Peyer's patch (tissue), 4 donors: ENCODE data around the gene KPNA4. TPM values are rescaled to one million over a fixed set of nuclear protein-coding genes. Genes with fewer than 3 reads are reported as not detected.

Source experiments
- DNase-seq, 3 donors: peaks; one replicate each; pipeline ENCODE4 v3.0.0-alpha.2; 2017 to 2019
- H3K27ac ChIP-seq, 4 donors: fragments of 200-600 bp; sonication (generic); one replicate each; pipeline ENCODE4 v1.5.1; 2016 to 2019
- H3K27me3 ChIP-seq, 2 donors: fragments of 200-600 bp; sonication (generic); one replicate each; pipeline ENCODE4 v1.5.1; 2019
- H3K36me3 ChIP-seq, 3 donors: fragments of 200-600 bp; sonication (generic); one replicate each; pipeline ENCODE4 v1.5.1; 2016 to 2019
- H3K4me1 ChIP-seq, 4 donors: fragments of 200-600 bp; sonication (generic); one replicate each; pipeline ENCODE4 v1.5.1; 2016 to 2019
- H3K4me3 ChIP-seq, 4 donors: fragments of 200-600 bp; sonication (generic); 1 replicate in 3 of 4; 2 replicates in 1 of 4; pipeline ENCODE4 v1.5.1; 2016 to 2019; ENCODE audit warnings: mild to moderate bottlenecking in 1 of 4
- H3K9me3 ChIP-seq, 4 donors: fragments of 200-600 bp; sonication (generic); one replicate each; pipeline ENCODE4 v1.5.1; 2016 to 2019; ENCODE audit warnings: mild to moderate bottlenecking in 1 of 4
- CTCF ChIP-seq, 6 experiments: fragments of 450-650 bp in 4 of 6; fragments of 200-600 bp in 2 of 6; sonication (generic) in 1 of 6; IDR thresholded peaks; one replicate each; pipeline ENCODE4 v1.5.1; 2017 to 2019; ENCODE audit warnings: antibody characterized with exemption in 6 of 6, mild to moderate bottlenecking in 3 of 6, moderate library complexity in 1 of 6
- POLR2A ChIP-seq, 2 donors: fragments of 450-650 bp; IDR thresholded peaks; one replicate each; pipeline ENCODE4 v1.5.1; 2017; ENCODE audit warnings: antibody characterized with exemption in 2 of 2, mild to moderate bottlenecking in 2 of 2, moderate library complexity in 2 of 2
- total RNA-seq, 4 donors: library from RNA; depleted of rRNA; stranded (reverse); fragments of >200 nt; gene quantifications; one replicate each; pipeline ENCODE4 v1.1.0, GENCODE V29; 2016

KPNA4 gene
- total RNA-seq, 4 donors from 2014 or later, result 15.2 to 20.5 (median 18.4) TPM

- peaks cover 0 to 24% (median 2%) of the 10 kb centered on the region in 4 donors for H3K4me1 ChIP-seq
- TF ChIP-seq CTCF (IDR thresholded peaks at IDR 0.05), result no peak
- no peak for TF ChIP-seq POLR2A (IDR thresholded peaks at IDR 0.05)
- no peak overlapping the region for H3K4me3 ChIP-seq
- DNase-seq, result no peak
- no peaks in the 10 kb centered on the region for H3K36me3 ChIP-seq
- no peaks in the 10 kb centered on the region for H3K9me3 ChIP-seq
- H3K27me3 ChIP-seq, result no peaks in the 10 kb centered on the region
- H3K27ac ChIP-seq, result no peak overlapping the region
Measured at GRCh38 chr3:160557571-160557970, 7.8 kb downstream of the KPNA4 start.

- DNase-seq, result no peak
- Histone ChIP-seq H3K27ac (no peak overlapping the region), H3K36me3 (no peaks in the 10 kb centered on the region), H3K4me1 (peaks cover 0 to 10% (median 2%) of the 10 kb centered on the region in 4 donors), H3K9me3 (no peaks in the 10 kb centered on the region), H3K4me3 (no peak overlapping the region), H3K27me3 (no peaks in the 10 kb centered on the region)
- TF ChIP-seq POLR2A (IDR thresholded peaks at IDR 0.05), result no peak
Measured at GRCh38 chr3:160556141-160556540, 9.2 kb downstream of the KPNA4 start.

- Histone ChIP-seq H3K27ac (no peak overlapping the region), H3K4me1 (peaks cover 0 to 3% (median 0%) of the 10 kb centered on the region in 4 donors), H3K4me3 (no peak overlapping the region), H3K36me3 (no peaks in the 10 kb centered on the region), H3K9me3 (no peaks in the 10 kb centered on the region), H3K27me3 (no peaks in the 10 kb centered on the region)
- TF ChIP-seq CTCF (IDR thresholded peaks at IDR 0.05) (no peak), POLR2A (IDR thresholded peaks at IDR 0.05) (no peak)
- no peak for DNase-seq
Measured at GRCh38 chr3:160554980-160555379, 10.4 kb downstream of the KPNA4 start.

GRCh38 chr3:160553827-160554226, 11.5 kb downstream of the KPNA4 start:
- no peaks in the 10 kb centered on the region for H3K27me3 ChIP-seq
- TF ChIP-seq CTCF (IDR thresholded peaks at IDR 0.05) (no peak), POLR2A (IDR thresholded peaks at IDR 0.05) (no peak)
- H3K9me3 ChIP-seq, result no peaks in the 10 kb centered on the region
- no peak for DNase-seq
- H3K4me3 ChIP-seq, result no peak overlapping the region
- H3K27ac ChIP-seq, result no peak overlapping the region
- H3K4me1 ChIP-seq, result peaks cover 0 to 3% (median 0%) of the 10 kb centered on the region in 4 donors
- no peaks in the 10 kb centered on the region for H3K36me3 ChIP-seq

- H3K27me3 ChIP-seq, result no peaks in the 10 kb centered on the region
- no peaks in the 10 kb centered on the region for H3K9me3 ChIP-seq
- no peak overlapping the region for H3K4me3 ChIP-seq
- DNase-seq, result no peak
- H3K27ac ChIP-seq, result no peak overlapping the region
- no peaks in the 10 kb centered on the region for H3K36me3 ChIP-seq
- TF ChIP-seq CTCF (IDR thresholded peaks at IDR 0.05) (no peak), POLR2A (IDR thresholded peaks at IDR 0.05) (no peak)
- no peaks in the 10 kb centered on the region for H3K4me1 ChIP-seq
Measured at GRCh38 chr3:160546727-160547126, 18.6 kb downstream of the KPNA4 start.

GRCh38 chr3:160545504-160545871, 19.9 kb downstream of the KPNA4 start:
- TF ChIP-seq POLR2A (IDR thresholded peaks at IDR 0.05) (no peak), CTCF (IDR thresholded peaks at IDR 0.05) (no peak)
- DNase-seq, result no peak
- Histone ChIP-seq H3K27ac (no peak overlapping the region), H3K4me1 (no peaks in the 10 kb centered on the region), H3K27me3 (no peaks in the 10 kb centered on the region), H3K4me3 (no peak overlapping the region), H3K36me3 (no peaks in the 10 kb centered on the region), H3K9me3 (no peaks in the 10 kb centered on the region)
